HepG2 (cell line): ENCODE results near the gene PHACTR3. TPM values are rescaled to one million over a fixed set of nuclear protein-coding genes. Genes with fewer than 3 reads are reported as not detected.

ENCODE experiments used
- ATAC-seq: fragments of 200-7000 bp; cut with Tn5 transposase; 3 replicates; pipeline ENCODE4 v1.9.1; 2020; ENCODE audit warnings: mild to moderate bottlenecking, moderate library complexity
- BruUV-seq: library from RNA; stranded (reverse); fragments of 400-500 nt; replicated peaks from 2 replicates; lab custom pipeline; 2021; lab: Mats Ljungman, UMichigan
- CTCF ChIA-PET: fragments of 300-600 bp; formaldehyde crosslinking; extraction: SDS; loops from one replicate; lab custom pipeline; 2021; ENCODE audit warnings: low total read pairs, inconsistent platforms, low intra/inter-chr PET ratio; lab: Yijun Ruan, JAX
- POLR2A ChIA-PET: fragments of 350-600 bp; sonication (Branson Sonifier 250); formaldehyde crosslinking; loops from one replicate; lab custom pipeline; 2020; ENCODE audit warnings: antibody characterized with exemption, inconsistent platforms; lab: Yijun Ruan, JAX
- DNase-seq: peaks from one replicate; pipeline ENCODE4 v3.0.0-alpha.2; 2015; ENCODE audit warnings: low spot score
- FAIRE-seq: peaks from 3 replicates; lab custom pipeline; 2011; peaks lifted over from hg19 to GRCh38; lab: Jason Lieb, UNC
- H2AFZ ChIP-seq: one replicate; pipeline ENCODE4 v1.6.1; 2011; ENCODE audit warnings: low read length, inconsistent platforms
- H3K27ac ChIP-seq: fragments of 300-600 bp; 3 replicates; pipeline ENCODE4 v1.8.0; 2011; ENCODE audit warnings: mixed run types, mild to moderate bottlenecking, mixed read lengths, low read length, inconsistent platforms; ENCODE audit not compliant: insufficient read depth; ENCODE audit errors: extremely low read length
- H3K27me3 ChIP-seq, 2 experiments: fragments of 200-600 bp in 1 of 2; 2 replicates in 1 of 2; 3 replicates in 1 of 2; pipeline versions ENCODE4 v1.6.0 to v1.8.0; 2011; ENCODE audit warnings: low read length in 2 of 2, mild to moderate bottlenecking in 2 of 2, moderate library complexity in 2 of 2, inconsistent platforms in 1 of 2; ENCODE audit not compliant: insufficient read depth in 2 of 2, control insufficient read depth in 1 of 2
- H3K36me3 ChIP-seq, 2 experiments: fragments of 200-600 bp in 1 of 2; replicated peaks in 1 of 2; 2 replicates in 1 of 2; 3 replicates in 1 of 2; pipeline versions ENCODE4 v1.5.1 to v1.8.0; 2011; ENCODE audit warnings: low read length in 2 of 2, inconsistent platforms in 1 of 2; ENCODE audit not compliant: insufficient read depth in 2 of 2, control insufficient read depth in 1 of 2
- H3K4me1 ChIP-seq: 2 replicates; pipeline ENCODE4 v1.5.1; 2012; ENCODE audit warnings: low read length, inconsistent platforms; ENCODE audit not compliant: insufficient read depth
- H3K4me2 ChIP-seq: 2 replicates; pipeline ENCODE4 v1.6.0; 2011; ENCODE audit warnings: low read depth, low read length, inconsistent platforms
- H3K4me3 ChIP-seq, 3 experiments: fragments of 200-600 bp in 1 of 3; sonication (generic), shearing (Covaris generic) in 1 of 3; replicated peaks in 1 of 3; 2 replicates each; pipeline ENCODE4 v1.5.1; 2011 to 2016; ENCODE audit warnings: low read length in 3 of 3, inconsistent platforms in 2 of 3, low read depth in 2 of 3, mild to moderate bottlenecking in 2 of 3, control low read depth in 1 of 3, mixed read lengths in 1 of 3; ENCODE audit not compliant: insufficient read depth in 1 of 3
- H3K79me2 ChIP-seq: one replicate; pipeline ENCODE4 v1.6.1; 2011; ENCODE audit warnings: low read length, inconsistent platforms; ENCODE audit not compliant: insufficient read depth
- H3K9ac ChIP-seq: 2 replicates; pipeline ENCODE4 v1.6.0; 2011; ENCODE audit warnings: mild to moderate bottlenecking, low read depth, low read length, inconsistent platforms; ENCODE audit not compliant: insufficient read depth
- H3K9me3 ChIP-seq: 2 replicates; pipeline ENCODE4 v1.5.1; 2012; ENCODE audit warnings: mild to moderate bottlenecking, low read length
- H4K20me1 ChIP-seq: 2 replicates; pipeline ENCODE4 v1.6.0; 2011; ENCODE audit warnings: inconsistent platforms, mild to moderate bottlenecking, low read length, moderate library complexity; ENCODE audit not compliant: insufficient read depth
- EED ChIP-seq: sonication (generic); formaldehyde crosslinking; IDR thresholded peaks from 2 replicates; pipeline ENCODE4 v1.5.0; 2020; ENCODE audit warnings: mild to moderate bottlenecking, missing genetic modification reagents
- HCFC1 ChIP-seq: fragments of 150-350 bp; IDR thresholded peaks from 2 replicates; pipeline ENCODE4 v1.6.1; 2014; ENCODE audit warnings: low read depth, low read length
- KDM3A ChIP-seq: IDR thresholded peaks from 2 replicates; pipeline ENCODE4 v1.6.1; 2018; ENCODE audit warnings: low read depth, missing compliant biosample characterization
- POLR2AphosphoS2 ChIP-seq: IDR thresholded peaks from 2 replicates; pipeline ENCODE4 v1.6.1; 2011; ENCODE audit warnings: low read depth, low read length, improper control_type of control experiment
- REL ChIP-seq: sonication (generic); formaldehyde crosslinking; conservative IDR thresholded peaks from 2 replicates; pipeline ENCODE4 v1.8.0; 2022; ENCODE audit warnings: mild to moderate bottlenecking, missing genetic modification reagents, moderate library complexity
- ZNF280B ChIP-seq: sonication (generic); formaldehyde crosslinking; IDR thresholded peaks from 2 replicates; pipeline ENCODE4 v1.5.0; 2020; ENCODE audit warnings: missing genetic modification reagents, mild to moderate bottlenecking, borderline replicate concordance
- ZNF629 ChIP-seq: sonication (generic); formaldehyde crosslinking; conservative IDR thresholded peaks from 2 replicates; pipeline ENCODE4 v1.5.0; 2020; ENCODE audit warnings: missing genetic modification reagents
- ZNF639 ChIP-seq: conservative IDR thresholded peaks from 2 replicates; pipeline ENCODE4 v1.6.1; 2018; ENCODE audit warnings: missing genetic modification reagents
- ZNF772 ChIP-seq: sonication (generic); formaldehyde crosslinking; IDR thresholded peaks from 2 replicates; pipeline ENCODE4 v1.5.0; 2020; ENCODE audit warnings: mild to moderate bottlenecking, missing genetic modification reagents
- ZSCAN31 ChIP-seq: sonication (generic); formaldehyde crosslinking; IDR thresholded peaks from 2 replicates; pipeline ENCODE4 v1.5.0; 2020; ENCODE audit warnings: low read depth, mild to moderate bottlenecking, missing genetic modification reagents
- WGBS: methylation state at CpG from one replicate; pipeline ENCODE4 v1.1.6; 2017; ENCODE audit warnings: low lambda C conversion rate; 5-methylcytosine and 5-hydroxymethylcytosine counted together
- in situ Hi-C: cut with HindIII; loops from 2 replicates; pipeline ENCODE4 v1.10.0; 2017; ENCODE audit warnings: low pct_unique_long_range_greater_than_20kb; ENCODE audit not compliant: extremely low pct_ligation_motif_present
- intact Hi-C: fragments of 100-400 bp; cut with micrococcal nuclease; formaldehyde crosslinking; loops from one replicate; pipeline ENCODE4 v1.10.0; 2022; ENCODE audit not compliant: unreplicated experiment
- polyA plus RNA-seq, 8 experiments: library from polyadenylated mRNA; depleted of rRNA in 3 of 8; stranded (reverse) in 7 of 8; unstranded in 1 of 8; fragments of >200 nt; fragmentation: Illumina TruSeq in 4 of 8; extraction: Trizol in 4 of 8; gene quantifications; 2 replicates each; pipeline versions ENCODE4 v1.2.1 to v1.2.3, GENCODE V29; 2011 to 2016; ENCODE audit warnings: low read depth in 4 of 8, missing spikeins in 1 of 8, mixed read lengths in 1 of 8; ENCODE audit not compliant: insufficient read depth in 1 of 8
- total RNA-seq, 5 experiments: library from RNA; depleted of rRNA; stranded (reverse); fragments of >200 nt; fragmentation: Illumina TruSeq; extraction: Trizol; gene quantifications; 2 replicates each; pipeline ENCODE4 v1.2.3, GENCODE V29; 2016; ENCODE audit warnings: low read depth in 1 of 5

PHACTR3 gene
- total and polyA plus RNA-seq, 2 of the 13 experiments (the other 11 are each of a cell fraction or from before 2014, with no cell fraction given), result not detected

- no TSS peak for BruUV-seq
- 6% methylated on average over 7 of the region's 7 CpGs for WGBS
- FAIRE-seq, result no peak
- Histone ChIP-seq H3K27ac (no peak overlapping the region), H4K20me1 (no peaks in the 10 kb centered on the region), H3K9me3 (no peaks in the 10 kb centered on the region), H3K36me3 (no peaks in the 10 kb centered on the region), H3K4me3 (no peak overlapping the region), H3K4me1 (no peaks in the 10 kb centered on the region), H3K79me2 (no peaks in the 10 kb centered on the region), H3K4me2 (no peak overlapping the region), H2AFZ (no peak overlapping the region), H3K9ac (no peak overlapping the region), H3K27me3 (peaks cover 3 to 16% of the 10 kb centered on the region in 2 experiments; a peak in 2 of 5 replicates)
- CTCF ChIA-PET, result no interaction called here
- peak; percentile 58 for TF ChIP-seq ZNF629
- no peak for TF ChIP-seq ZSCAN31
- TF ChIP-seq KDM3A (CRISPR knock-in tag), result no peak
- in situ Hi-C loops, result no loop called here
- POLR2A ChIA-PET, result no interaction called here
- intact Hi-C loops, result no loop called here
- no peak for ATAC-seq
- DNase-seq, result no peak
Measured at GRCh38 chr20:59770851-59771250, 166.5 kb downstream of the PHACTR3 start.

DNA sequence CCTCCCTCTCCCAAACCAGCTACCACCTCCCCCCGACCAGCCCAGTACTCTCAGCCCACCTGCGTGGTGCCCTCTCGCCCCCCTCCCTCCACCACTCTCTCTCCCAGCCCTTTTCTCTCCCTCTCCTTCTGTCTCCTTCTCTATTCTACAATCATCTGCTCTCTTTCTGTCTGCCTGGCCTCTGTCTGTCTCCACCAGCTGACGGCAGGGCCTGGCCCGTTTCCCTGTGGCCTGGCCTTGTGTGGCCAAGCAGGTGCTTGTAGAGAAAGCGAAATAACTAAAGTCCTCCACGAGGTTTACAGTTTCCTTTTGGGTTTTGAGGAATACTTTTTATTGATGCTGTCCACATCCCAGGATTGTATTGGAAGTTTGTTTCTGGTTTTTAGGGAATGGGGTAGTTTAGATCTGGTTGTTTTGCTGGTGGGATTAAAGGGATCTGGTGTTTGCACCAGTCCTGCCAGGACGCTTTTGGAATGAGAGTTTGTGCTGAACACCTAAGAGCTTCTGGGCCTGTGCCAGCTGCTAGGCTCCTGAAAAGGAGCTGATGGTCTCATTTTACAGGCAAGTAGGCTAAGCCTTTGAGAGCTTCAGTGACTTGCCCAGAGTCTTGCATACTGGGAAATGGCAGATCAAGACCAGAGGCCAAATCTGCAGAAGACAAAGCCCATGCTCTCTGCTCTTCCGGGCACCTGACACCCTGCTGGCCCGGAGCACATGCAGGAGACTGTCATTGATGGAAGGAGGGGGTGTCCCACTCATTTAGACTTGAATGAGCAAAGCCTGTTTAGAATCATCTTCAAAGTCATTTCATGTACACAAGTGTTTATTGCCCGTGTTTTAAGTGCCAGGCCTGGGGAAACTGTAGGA is 167.4 kb downstream of the PHACTR3 start:
- in situ Hi-C loops, result no loop called here
- Histone ChIP-seq H3K9me3 (no peaks in the 10 kb centered on the region), H3K9ac (no peak overlapping the region), H3K4me3 (no peak overlapping the region), H2AFZ (no peak overlapping the region), H3K36me3 (no peaks in the 10 kb centered on the region), H3K4me1 (no peaks in the 10 kb centered on the region), H3K27me3 (peaks cover 3 to 16% of the 10 kb centered on the region in 2 experiments; a peak in 2 of 5 replicates), H4K20me1 (no peaks in the 10 kb centered on the region; the same call in 1 of the 2 replicates), H3K27ac (no peak overlapping the region), H3K4me2 (no peak overlapping the region), H3K79me2 (no peaks in the 10 kb centered on the region)
- ChIA-PET CTCF (no interaction called here), POLR2A (no interaction called here)
- intact Hi-C loops, result no loop called here
- no TSS peak for BruUV-seq
- FAIRE-seq (no peak), ATAC-seq (no peak), DNase-seq (no peak)
- 2% methylated on average over 11 of the region's 11 CpGs for WGBS
- TF ChIP-seq POLR2AphosphoS2, result no peak
- TF ChIP-seq ZNF772 (CRISPR knock-in tag), result no peak
- no peak for TF ChIP-seq EED
- TF ChIP-seq ZNF280B, result no peak
- no peak for TF ChIP-seq HCFC1
- TF ChIP-seq REL, result no peak
- TF ChIP-seq ZNF639 (CRISPR knock-in tag), result no peak
